SK-N-MC (cell line): ENCODE data around the gene SASH3.

ENCODE experiments used
- EZH2 ChIP-seq: fragments of 200-600 bp; sonication (generic); IDR thresholded peaks from one replicate; pipeline ENCODE4 v1.6.1; 2017; ENCODE audit warnings: antibody characterized with exemption
- FOXP2 ChIP-seq: optimal IDR thresholded peaks from 2 replicates; pipeline ENCODE3; 2011; ENCODE audit warnings: mild to moderate bottlenecking, moderate library complexity; ENCODE audit not compliant: insufficient read depth; ENCODE audit errors: extremely low read length, control extremely low read depth
- POLR2AphosphoS5 ChIP-seq: IDR thresholded peaks from 2 replicates; pipeline ENCODE4 v1.6.1; 2012; ENCODE audit warnings: mild to moderate bottlenecking, low read depth, low read length, borderline replicate concordance

- no peak for TF ChIP-seq EZH2
- no peak for TF ChIP-seq POLR2AphosphoS5
- no peak for TF ChIP-seq FOXP2
Observed at GRCh38 chrX:129824620-129825019, 44.9 kb downstream of the SASH3 start.
